Right lobe of liver (tissue), 6 donors: ENCODE results near the gene BCDIN3D. TPM values are rescaled to one million over a fixed set of nuclear protein-coding genes. Genes with fewer than 3 reads are reported as not detected.
"Not testable (repeated sequence)": the region's sequence is repeated elsewhere in the genome, so short reads cannot be mapped to it uniquely, and the experiment has no call there.

ENCODE experiments used
- ATAC-seq, 4 donors: fragments of 200-7000 bp; cut with Tn5 transposase; one replicate each; pipeline ENCODE4 v1.9.1; 2020; ENCODE audit warnings: mild to moderate bottlenecking in 4 of 4, moderate library complexity in 4 of 4
- DNase-seq, 3 donors: peaks; one replicate each; pipeline ENCODE4 v3.0.0-alpha.2; 2020
- H3K27ac ChIP-seq, 3 donors: fragments of 200-600 bp; one replicate each; pipeline ENCODE4 v1.8.0; 2022
- H3K27me3 ChIP-seq, 2 donors: fragments of 200-600 bp; one replicate each; pipeline ENCODE4 v1.8.0; 2022
- H3K36me3 ChIP-seq, 4 donors: fragments of 200-600 bp; sonication (generic) in 1 of 4; one replicate each; pipeline versions ENCODE4 v1.5.1 to v1.8.0; 2017 to 2022; ENCODE audit warnings: control low read depth in 1 of 4
- H3K4me1 ChIP-seq, 4 donors: fragments of 200-600 bp; sonication (generic) in 1 of 4; one replicate each; pipeline versions ENCODE4 v1.5.1 to v1.8.0; 2017 to 2022; ENCODE audit warnings: control low read depth in 1 of 4
- H3K4me3 ChIP-seq, 3 donors: fragments of 200-600 bp; one replicate each; pipeline ENCODE4 v1.8.0; 2022
- H3K9me3 ChIP-seq, 4 donors: fragments of 200-600 bp; sonication (generic) in 1 of 4; one replicate each; pipeline versions ENCODE4 v1.5.1 to v1.8.0; 2017 to 2022; ENCODE audit warnings: control low read depth in 1 of 4
- CTCF ChIP-seq, 4 donors: fragments of 200-600 bp in 3 of 4; fragments of 450-650 bp in 1 of 4; IDR thresholded peaks; one replicate each; pipeline versions ENCODE4 v1.5.1 to v1.8.0; 2016 to 2022; ENCODE audit warnings: antibody characterized with exemption in 4 of 4, mild to moderate bottlenecking in 2 of 4
- POLR2A ChIP-seq: fragments of 450-650 bp; IDR thresholded peaks from one replicate; pipeline ENCODE4 v1.6.1; 2017; ENCODE audit warnings: antibody characterized with exemption, mild to moderate bottlenecking
- WGBS: methylation state at CpG from one replicate; pipeline ENCODE4 v1.1.6; 2018; ENCODE audit warnings: low coverage, low lambda C conversion rate; ENCODE audit not compliant: insufficient coverage; ENCODE audit errors: missing lambda C conversion rate; 5-methylcytosine and 5-hydroxymethylcytosine counted together
- intact Hi-C, 2 donors: fragments of 100-400 bp; cut with DNase I; formaldehyde crosslinking; loops; one replicate each; pipeline versions ENCODE4 v1.11.2 to v1.14.1; 2022
- total RNA-seq, 6 experiments: library from RNA; depleted of rRNA in 2 of 6; stranded (reverse); fragments of >200 nt in 2 of 6; fragmentation: NEBNext Ultra II Directional in 3 of 6; extraction: Animal tissue kit (Norgen Biotek cat#: 25700) in 3 of 6; gene quantifications; one replicate each; pipeline versions ENCODE4 v1.1.0 to v1.2.4, GENCODE V29; 2016 to 2023
- donor health status: DM: no; HTN: yes; CAD: no.
- donor health status: DM: no; HTN: no; CAD: no.
- donor health status: DM: no; HTN: no; CAD: no.
- donor health status: DM: no; HTN: yes; CAD: no.
- donor health status: DM: no; HTN: yes; CAD: no.

The BCDIN3D gene
- total RNA-seq, 6 experiments from 2014 or later = 1.6 to 3.6 (median 2.6) TPM

DNA sequence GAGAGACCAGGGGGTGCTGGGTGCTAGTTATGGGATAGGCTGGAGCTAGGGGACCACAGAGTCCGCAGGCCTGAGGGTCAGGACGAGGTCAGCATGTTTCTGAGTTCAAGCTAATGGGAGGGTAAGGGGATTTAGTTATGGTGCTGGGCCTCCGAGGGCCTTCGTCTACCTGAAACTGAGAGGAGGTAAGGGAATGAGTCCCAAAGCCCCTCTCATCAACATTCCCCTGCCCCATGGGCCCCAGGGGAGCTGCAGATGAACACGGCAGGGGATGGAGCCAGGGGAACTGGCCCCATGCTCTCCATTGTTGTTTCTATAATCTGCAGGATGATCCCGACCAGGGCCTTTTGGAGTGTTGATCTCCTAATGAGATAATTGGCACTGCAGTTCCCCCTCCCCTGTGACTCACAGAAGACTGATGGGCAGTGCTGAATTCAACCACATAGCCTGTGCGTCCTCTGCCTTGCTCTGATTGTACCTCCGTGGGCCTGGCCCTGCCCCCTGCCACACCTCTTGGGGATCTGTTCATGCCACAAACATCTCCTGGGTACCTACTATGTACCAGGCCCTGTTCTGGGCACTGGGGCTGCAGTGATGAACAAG lies 39.4 kb upstream of the BCDIN3D start:
- TF ChIP-seq CTCF (IDR thresholded peaks at IDR 0.05) = no peak
- no peak for TF ChIP-seq POLR2A
- whole genome bisulfite sequencing = 69% methylated on average over 7 of the region's 8 CpGs
- DNase-seq (peak in 1 of 3 donors; percentile 27), ATAC-seq (no peak)
- Histone ChIP-seq H3K27ac (no peak overlapping the region), H3K4me3 (no peak overlapping the region), H3K9me3 (no peaks in the 10 kb centered on the region), H3K36me3 (no peaks in the 10 kb centered on the region), H3K27me3 (no peaks in the 10 kb centered on the region), H3K4me1 (no peaks in the 10 kb centered on the region)
- intact Hi-C loops = no loop called here

DNA sequence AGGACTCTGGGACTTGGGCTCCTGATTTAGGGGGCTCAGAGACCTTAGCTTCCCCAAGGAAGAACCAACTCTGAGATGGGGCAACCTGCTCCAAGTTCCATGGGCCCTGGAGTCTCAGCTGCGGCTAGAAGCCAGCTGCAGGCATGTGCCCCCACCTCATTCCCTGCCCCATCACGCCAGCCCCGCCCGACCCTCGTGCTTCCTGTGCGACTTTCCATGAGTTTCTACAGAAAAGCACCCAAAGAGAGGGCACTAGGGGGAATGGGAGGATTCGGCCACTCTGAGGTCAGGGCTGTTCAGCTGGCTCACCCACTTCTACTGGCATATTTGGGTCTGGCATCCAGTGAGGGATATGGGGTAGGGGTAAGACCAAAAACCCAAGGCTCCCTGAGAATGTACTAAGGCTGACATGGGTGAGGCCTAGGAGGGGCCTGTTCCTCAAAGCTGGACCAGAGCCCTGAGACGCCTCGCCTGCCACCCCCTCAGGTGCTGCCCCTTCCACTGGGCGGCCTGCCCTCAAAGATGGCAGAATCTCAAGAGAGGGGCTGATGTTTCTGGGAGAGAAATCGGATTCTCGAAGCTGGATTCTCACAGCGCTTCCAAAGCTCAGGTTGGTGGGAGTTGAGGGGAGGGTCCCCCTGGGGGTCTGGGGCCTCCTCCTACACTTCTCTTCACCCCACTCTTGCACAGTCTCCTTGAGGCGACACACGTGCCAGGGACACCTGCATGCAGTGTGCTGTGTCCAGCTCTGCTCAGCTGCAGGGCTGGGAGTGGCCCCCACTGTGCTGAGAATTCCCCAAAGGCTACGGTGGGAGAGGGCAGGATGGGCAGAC lies 38.7 kb upstream of the BCDIN3D start:
- DNase-seq = peak in 1 of 3 donors; percentile 33
- WGBS = 82% methylated on average over 4 of the region's 16 CpGs
- no peaks in the 10 kb centered on the region for H3K36me3 ChIP-seq
- H3K27ac ChIP-seq = no peak overlapping the region
- H3K4me1 ChIP-seq = no peaks in the 10 kb centered on the region
- TF ChIP-seq POLR2A (no peak), CTCF (IDR thresholded peaks at IDR 0.05) (no peak)
- H3K4me3 ChIP-seq = no peak overlapping the region
- no peak for ATAC-seq
- H3K9me3 ChIP-seq = no peaks in the 10 kb centered on the region
- no peaks in the 10 kb centered on the region for H3K27me3 ChIP-seq
- intact Hi-C loops = no loop called here

- Histone ChIP-seq H3K4me3 (no peak overlapping the region), H3K27ac (no peak overlapping the region), H3K4me1 (no peaks in the 10 kb centered on the region), H3K27me3 (no peaks in the 10 kb centered on the region), H3K9me3 (no peaks in the 10 kb centered on the region), H3K36me3 (no peaks in the 10 kb centered on the region)
- DNase-seq (peak in 1 of 3 donors; percentile 35), ATAC-seq (no peak)
- 82% methylated on average over 2 of the region's 5 CpGs for WGBS
- no peak for TF ChIP-seq CTCF (IDR thresholded peaks at IDR 0.05)
- TF ChIP-seq POLR2A = no peak
- intact Hi-C loops = no loop called here
These were observed 38.0 kb upstream of the BCDIN3D start for GRCh38 chr12:49880756-49881414.

GRCh38 chr12:49879065-49879464 lies 36.2 kb upstream of the BCDIN3D start:
- ATAC-seq, H3K27me3 ChIP-seq, H3K36me3 ChIP-seq, H3K4me3 ChIP-seq, H3K27ac ChIP-seq, DNase-seq, H3K4me1 ChIP-seq, H3K9me3 ChIP-seq: not testable (repeated sequence)
- WGBS = 27% methylated on average over 2 of the region's 2 CpGs
- intact Hi-C loops = loop anchor here in 1 of 2 donors (10.0 kb wide), 1 partner anchor 186 kb away; no protein-coding TSS in a partner anchor

DNA sequence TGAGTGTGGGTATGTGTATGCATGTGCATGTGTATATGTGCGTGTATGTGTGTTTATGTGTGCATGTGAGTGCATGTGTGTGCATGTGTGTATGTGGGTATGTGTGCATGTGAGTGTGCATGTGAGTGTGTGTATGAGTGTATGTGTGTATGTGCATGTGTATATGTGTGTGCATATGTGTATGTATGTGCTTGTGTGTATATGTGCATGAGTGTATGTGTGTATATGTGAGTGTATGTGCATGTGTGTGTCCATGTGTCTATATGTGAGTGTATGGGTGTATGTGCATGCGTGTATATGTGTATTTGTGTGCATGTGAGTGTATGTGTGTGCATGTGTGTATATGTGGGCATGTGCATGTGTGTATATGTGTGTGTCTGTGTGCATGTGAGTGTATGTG lies 35.1 kb upstream of the BCDIN3D start:
- TF ChIP-seq CTCF (IDR thresholded peaks at IDR 0.05) (no peak), POLR2A (no peak)
- Histone ChIP-seq H3K27me3 (no peaks in the 10 kb centered on the region), H3K9me3 (no peaks in the 10 kb centered on the region), H3K4me3 (no peak overlapping the region), H3K27ac (no peak overlapping the region), H3K36me3 (no peaks in the 10 kb centered on the region), H3K4me1 (no peaks in the 10 kb centered on the region)
- WGBS = 40% methylated on average over 2 of the region's 2 CpGs
- intact Hi-C loops = loop anchor here in 1 of 2 donors (10.0 kb wide), 1 partner anchor 187 kb away; no protein-coding TSS in a partner anchor
- ATAC-seq (no peak), DNase-seq (no peak)
